Measurements from ENCODE around the gene ZNF787. TPM values are rescaled to one million over a fixed set of nuclear protein-coding genes. Genes with fewer than 3 reads are reported as not detected.

The ZNF787 gene
- total RNA-seq, 2 donors from 2014 or later, result 6.0 to 11.8 TPM

GRCh38 chr19:56088497-56089215 lies 32.4 kb downstream of the ZNF787 start:
- Histone ChIP-seq H3K4me1 (peaks cover 0 to 24% of the 10 kb centered on the region in 2 donors), H3K36me3 (peaks cover 6% of the 10 kb centered on the region), H3K9me3 (no peaks in the 10 kb centered on the region), H3K4me3 (no peak overlapping the region), H3K27ac (no peak overlapping the region), H3K27me3 (no peaks in the 10 kb centered on the region)
- no peak for TF ChIP-seq CTCF (IDR thresholded peaks at IDR 0.05)
- DNase-seq (ENCODE audit: low spot score), result no peak

GRCh38 chr19:56087647-56088496 lies 33.2 kb downstream of the ZNF787 start:
- peaks cover 6% of the 10 kb centered on the region for H3K36me3 ChIP-seq
- H3K4me3 ChIP-seq, result no peak overlapping the region
- H3K4me1 ChIP-seq, result peaks cover 0 to 24% of the 10 kb centered on the region in 2 donors
- H3K9me3 ChIP-seq, result no peaks in the 10 kb centered on the region
- TF ChIP-seq CTCF (IDR thresholded peaks at IDR 0.05), result no peak
- no peaks in the 10 kb centered on the region for H3K27me3 ChIP-seq
- H3K27ac ChIP-seq, result no peak overlapping the region
- no peak for DNase-seq (ENCODE audit: low spot score)

GRCh38 chr19:56086671-56087430 lies 34.2 kb downstream of the ZNF787 start:
- Histone ChIP-seq H3K4me3 (no peak overlapping the region), H3K9me3 (no peaks in the 10 kb centered on the region), H3K27me3 (no peaks in the 10 kb centered on the region), H3K36me3 (peaks cover 6% of the 10 kb centered on the region), H3K27ac (no peak overlapping the region), H3K4me1 (peaks cover 0 to 24% of the 10 kb centered on the region in 2 donors)
- no peak for DNase-seq (ENCODE audit: low spot score)
- TF ChIP-seq CTCF (IDR thresholded peaks at IDR 0.05), result no peak

- Histone ChIP-seq H3K4me3 (no peak overlapping the region), H3K4me1 (peaks cover 0 to 27% of the 10 kb centered on the region in 2 donors), H3K27me3 (no peaks in the 10 kb centered on the region), H3K9me3 (no peaks in the 10 kb centered on the region), H3K36me3 (peaks cover 6% of the 10 kb centered on the region), H3K27ac (no peak overlapping the region)
- no peak for TF ChIP-seq CTCF (IDR thresholded peaks at IDR 0.05)
- no peak for DNase-seq (ENCODE audit: low spot score)
These were observed 35.4 kb downstream of the ZNF787 start for GRCh38 chr19:56085571-56086275.

GRCh38 chr19:56084835-56085536 lies 36.1 kb downstream of the ZNF787 start:
- TF ChIP-seq CTCF (IDR thresholded peaks at IDR 0.05), result no peak
- H3K27ac ChIP-seq, result no peak overlapping the region
- peaks cover 6% of the 10 kb centered on the region for H3K36me3 ChIP-seq
- H3K4me3 ChIP-seq, result no peak overlapping the region
- no peaks in the 10 kb centered on the region for H3K9me3 ChIP-seq
- H3K27me3 ChIP-seq, result no peaks in the 10 kb centered on the region
- peaks cover 0 to 20% of the 10 kb centered on the region in 2 donors for H3K4me1 ChIP-seq
- no peak for DNase-seq (ENCODE audit: low spot score)
